Gastrocnemius medialis (tissue), 4 donors: ENCODE measurements around the gene APBA2. TPM values are rescaled to one million over a fixed set of nuclear protein-coding genes. Genes with fewer than 3 reads are reported as not detected.

ENCODE experiments used
- ATAC-seq, 2 donors: fragments of 150-250 bp; one replicate each; pipeline ENCODE4 v1.9.1; 2016
- DNase-seq, 2 donors: peaks; one replicate each; pipeline ENCODE4 v3.0.0-alpha.2; 2019
- H3K27ac ChIP-seq, 4 donors: fragments of 200-600 bp; sonication (generic); 1 replicate in 1 of 4; 2 replicates in 3 of 4; pipeline ENCODE4 v1.5.1; 2016 to 2018; ENCODE audit warnings: mild to moderate bottlenecking in 2 of 4, moderate library complexity in 1 of 4
- H3K27me3 ChIP-seq, 3 donors: fragments of 200-600 bp; sonication (generic) in 2 of 3; 1 replicate in 1 of 3; 2 replicates in 2 of 3; pipeline versions ENCODE4 v1.5.1 to v1.6.0; 2016 to 2019; ENCODE audit warnings: mild to moderate bottlenecking in 1 of 3, moderate library complexity in 1 of 3
- H3K36me3 ChIP-seq, 2 donors: fragments of 200-600 bp; sonication (generic) in 1 of 2; one replicate each; pipeline ENCODE4 v1.5.1; 2017 to 2018
- H3K4me1 ChIP-seq, 2 donors: fragments of 200-600 bp; sonication (generic) in 1 of 2; one replicate each; pipeline ENCODE4 v1.5.1; 2016 to 2017; ENCODE audit warnings: mild to moderate bottlenecking in 2 of 2
- H3K4me3 ChIP-seq, 4 donors: fragments of 200-600 bp; sonication (generic) in 3 of 4; 1 replicate in 1 of 4; 2 replicates in 3 of 4; pipeline ENCODE4 v1.5.1; 2016 to 2019; ENCODE audit warnings: mild to moderate bottlenecking in 2 of 4
- H3K9me3 ChIP-seq, 3 donors: fragments of 200-600 bp; sonication (generic) in 2 of 3; 1 replicate in 1 of 3; 2 replicates in 2 of 3; pipeline ENCODE4 v1.5.1; 2016 to 2019
- POLR2A ChIP-seq, 2 donors: fragments of 450-650 bp; IDR thresholded peaks; one replicate each; pipeline ENCODE4 v1.6.1; 2017; ENCODE audit warnings: antibody characterized with exemption in 2 of 2, mild to moderate bottlenecking in 2 of 2, moderate library complexity in 2 of 2
- in situ Hi-C, 4 donors: fragments of 200-750 bp; cut with MboI; loops; one replicate each; pipeline versions ENCODE4 v1.15.0 to v1.8.0; 2017; ENCODE audit warnings: low sequenced_read_pairs in 4 of 4
- intact Hi-C: fragments of 100-400 bp; cut with DNase I; formaldehyde crosslinking; loops from one replicate; pipeline ENCODE4 v1.15.1; 2023; ENCODE audit warnings: low total_unique reads
- total RNA-seq, 4 donors: library from RNA; depleted of rRNA; stranded (reverse); fragments of >200 nt; gene quantifications; one replicate each; pipeline versions ENCODE4 v1.1.0 to v1.2.3, GENCODE V29; 2016
- TF ChIP-seq, protein P1 (sequence below), 5 experiments: fragments of 450-650 bp in 3 of 5; fragments of 200-600 bp in 2 of 5; sonication (generic) in 2 of 5; IDR thresholded peaks in 4 of 5; conservative IDR thresholded peaks in 1 of 5; 1 replicate in 4 of 5; 2 replicates in 1 of 5; pipeline ENCODE4 v1.5.1; 2016 to 2019; ENCODE audit warnings: antibody characterized with exemption in 5 of 5, mild to moderate bottlenecking in 3 of 5, moderate library complexity in 3 of 5

The APBA2 gene
- total RNA-seq, 4 donors from 2014 or later: 0.19 to 0.31 TPM; not detected in 2

DNA sequence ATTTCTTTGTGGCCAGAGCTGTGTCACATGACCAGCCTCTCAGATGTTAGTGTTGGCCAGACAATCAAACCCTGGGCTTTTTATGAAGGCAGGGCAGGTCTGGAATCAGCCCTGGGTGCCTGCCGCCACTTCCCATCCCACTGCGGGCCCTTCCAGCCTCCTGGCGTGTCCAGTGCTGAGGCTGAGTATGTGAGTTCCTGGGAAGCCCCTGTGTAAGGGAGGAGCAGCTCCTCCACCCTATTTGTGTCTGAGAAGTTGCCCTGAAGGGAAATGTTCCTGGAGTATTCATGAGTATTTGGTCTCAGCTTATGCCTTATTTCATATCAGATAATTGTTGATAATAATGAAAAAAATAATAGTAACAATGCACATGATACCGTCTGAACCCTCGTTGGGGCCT, 193.7 kb downstream of the APBA2 start:
- Histone ChIP-seq H3K36me3 (no peaks in the 10 kb centered on the region), H3K4me3 (no peak overlapping the region), H3K27me3 (no peaks in the 10 kb centered on the region), H3K27ac (no peak overlapping the region), H3K9me3 (no peaks in the 10 kb centered on the region), H3K4me1 (no peaks in the 10 kb centered on the region)
- in situ Hi-C loops: no loop called here
- TF ChIP-seq, protein P1, sequence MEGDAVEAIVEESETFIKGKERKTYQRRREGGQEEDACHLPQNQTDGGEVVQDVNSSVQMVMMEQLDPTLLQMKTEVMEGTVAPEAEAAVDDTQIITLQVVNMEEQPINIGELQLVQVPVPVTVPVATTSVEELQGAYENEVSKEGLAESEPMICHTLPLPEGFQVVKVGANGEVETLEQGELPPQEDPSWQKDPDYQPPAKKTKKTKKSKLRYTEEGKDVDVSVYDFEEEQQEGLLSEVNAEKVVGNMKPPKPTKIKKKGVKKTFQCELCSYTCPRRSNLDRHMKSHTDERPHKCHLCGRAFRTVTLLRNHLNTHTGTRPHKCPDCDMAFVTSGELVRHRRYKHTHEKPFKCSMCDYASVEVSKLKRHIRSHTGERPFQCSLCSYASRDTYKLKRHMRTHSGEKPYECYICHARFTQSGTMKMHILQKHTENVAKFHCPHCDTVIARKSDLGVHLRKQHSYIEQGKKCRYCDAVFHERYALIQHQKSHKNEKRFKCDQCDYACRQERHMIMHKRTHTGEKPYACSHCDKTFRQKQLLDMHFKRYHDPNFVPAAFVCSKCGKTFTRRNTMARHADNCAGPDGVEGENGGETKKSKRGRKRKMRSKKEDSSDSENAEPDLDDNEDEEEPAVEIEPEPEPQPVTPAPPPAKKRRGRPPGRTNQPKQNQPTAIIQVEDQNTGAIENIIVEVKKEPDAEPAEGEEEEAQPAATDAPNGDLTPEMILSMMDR (IDR thresholded peaks at IDR 0.05 in 4 of 5, conservative IDR thresholded peaks at IDR 0.05 in 1 of 5): no peak
- no peak for TF ChIP-seq POLR2A (IDR thresholded peaks at IDR 0.05)
- intact Hi-C loops: no loop called here
- DNase-seq (no peak), ATAC-seq (no peak)

GRCh38 chr15:29081781-29082180, 196.0 kb downstream of the APBA2 start:
- ATAC-seq (no peak), DNase-seq (no peak)
- Histone ChIP-seq H3K9me3 (no peaks in the 10 kb centered on the region), H3K4me3 (no peak overlapping the region), H3K36me3 (no peaks in the 10 kb centered on the region), H3K27me3 (no peaks in the 10 kb centered on the region), H3K4me1 (no peaks in the 10 kb centered on the region), H3K27ac (no peak overlapping the region)
- no peak for TF ChIP-seq POLR2A (IDR thresholded peaks at IDR 0.05)
- TF ChIP-seq, protein P1 (IDR thresholded peaks at IDR 0.05 in 4 of 5, conservative IDR thresholded peaks at IDR 0.05 in 1 of 5): no peak
- in situ Hi-C loops: no loop called here
- intact Hi-C loops: no loop called here

GRCh38 chr15:29083161-29083560, 197.4 kb downstream of the APBA2 start:
- no peak for ATAC-seq
- Histone ChIP-seq H3K27ac (no peak overlapping the region), H3K27me3 (no peaks in the 10 kb centered on the region), H3K4me1 (no peaks in the 10 kb centered on the region), H3K36me3 (no peaks in the 10 kb centered on the region), H3K9me3 (no peaks in the 10 kb centered on the region), H3K4me3 (no peak overlapping the region)
- in situ Hi-C loops (no loop called here), intact Hi-C loops (no loop called here)
- TF ChIP-seq POLR2A (IDR thresholded peaks at IDR 0.05): no peak
- TF ChIP-seq, protein P1 (IDR thresholded peaks at IDR 0.05 in 4 of 5, conservative IDR thresholded peaks at IDR 0.05 in 1 of 5): no peak
- DNase-seq: no peak

DNA sequence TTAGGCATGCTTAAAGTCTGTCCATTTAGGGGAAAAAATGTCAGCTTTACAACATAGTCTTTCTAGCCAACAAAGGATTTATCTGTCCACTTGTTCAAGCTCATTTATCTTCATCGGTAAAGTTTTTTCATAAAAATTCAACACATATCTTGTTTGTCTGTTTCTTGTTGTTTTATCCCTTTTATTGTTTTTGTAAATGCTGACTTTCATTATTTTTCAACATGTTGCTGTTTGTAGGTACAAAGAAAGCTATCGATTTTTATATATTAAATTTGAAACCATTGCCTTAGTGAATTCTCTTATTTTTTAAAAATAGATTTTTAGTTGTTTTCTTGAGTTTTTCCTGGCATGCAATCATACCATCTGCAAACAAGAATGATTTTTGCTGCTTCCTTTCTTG, 198.1 kb downstream of the APBA2 start:
- ATAC-seq: no peak
- in situ Hi-C loops (no loop called here), intact Hi-C loops (no loop called here)
- Histone ChIP-seq H3K36me3 (no peaks in the 10 kb centered on the region), H3K9me3 (no peaks in the 10 kb centered on the region), H3K27me3 (no peaks in the 10 kb centered on the region), H3K27ac (no peak overlapping the region), H3K4me1 (no peaks in the 10 kb centered on the region), H3K4me3 (no peak overlapping the region)
- no peak for DNase-seq
- TF ChIP-seq, protein P1 (IDR thresholded peaks at IDR 0.05 in 4 of 5, conservative IDR thresholded peaks at IDR 0.05 in 1 of 5): no peak
- no peak for TF ChIP-seq POLR2A (IDR thresholded peaks at IDR 0.05)

DNA sequence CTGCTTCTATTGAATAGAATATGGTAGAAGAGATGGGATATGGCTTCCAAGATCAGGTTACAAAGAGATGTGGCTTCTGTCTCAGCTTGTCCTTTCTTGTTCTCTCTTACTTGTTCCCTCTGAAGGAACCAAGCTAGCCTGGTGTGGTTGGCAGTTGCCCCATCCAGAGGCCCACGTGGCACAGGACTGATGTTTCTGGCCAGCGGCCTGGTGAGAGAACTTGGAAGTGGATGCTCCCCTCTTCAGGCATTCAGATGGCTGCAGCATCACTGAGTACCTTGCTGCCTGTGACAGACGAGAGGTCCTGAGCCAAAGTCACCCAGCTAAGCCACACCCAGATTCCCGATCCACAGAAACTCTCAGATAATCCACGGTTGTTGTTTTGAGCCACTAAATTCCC, 200.2 kb downstream of the APBA2 start:
- no peak for ATAC-seq
- no peaks in the 10 kb centered on the region for H3K9me3 ChIP-seq
- H3K27ac ChIP-seq: no peak overlapping the region
- intact Hi-C loops: no loop called here
- H3K36me3 ChIP-seq: no peaks in the 10 kb centered on the region
- in situ Hi-C loops: no loop called here
- DNase-seq: no peak
- no peak overlapping the region for H3K4me3 ChIP-seq
- H3K27me3 ChIP-seq: no peaks in the 10 kb centered on the region
- no peaks in the 10 kb centered on the region for H3K4me1 ChIP-seq
- TF ChIP-seq, protein P1 (IDR thresholded peaks at IDR 0.05 in 4 of 5, conservative IDR thresholded peaks at IDR 0.05 in 1 of 5): no peak
- no peak for TF ChIP-seq POLR2A (IDR thresholded peaks at IDR 0.05)
